Measurements from ENCODE around the gene TAF11L12. TPM values are rescaled to one million over a fixed set of nuclear protein-coding genes. Genes with fewer than 3 reads are reported as not detected.

Gene TAF11L12
- total RNA-seq, result not detected

DNA sequence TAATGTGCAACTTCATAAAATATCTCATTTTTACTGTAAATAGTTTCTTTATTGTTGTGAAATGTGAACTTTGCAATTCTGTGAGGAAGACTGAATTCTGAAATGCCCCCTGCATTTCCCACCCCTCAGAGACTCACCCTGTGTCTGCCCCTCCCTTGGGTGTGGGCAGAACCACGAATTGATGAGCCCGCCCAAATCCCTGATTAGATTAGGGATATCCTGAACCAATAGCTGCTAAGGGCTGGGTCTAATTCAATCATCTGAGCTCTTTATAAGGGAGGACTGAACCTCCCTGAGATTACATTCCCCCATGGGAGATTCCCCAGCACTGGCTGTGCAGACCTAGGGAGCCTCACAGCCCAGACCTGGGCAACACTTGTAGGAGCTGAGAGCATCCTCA is at the start of gene TAF11L12:
Gene TAF11L12 (plus strand): TSS at position 301 of the 400 bp plus-strand sequence.

DNA sequence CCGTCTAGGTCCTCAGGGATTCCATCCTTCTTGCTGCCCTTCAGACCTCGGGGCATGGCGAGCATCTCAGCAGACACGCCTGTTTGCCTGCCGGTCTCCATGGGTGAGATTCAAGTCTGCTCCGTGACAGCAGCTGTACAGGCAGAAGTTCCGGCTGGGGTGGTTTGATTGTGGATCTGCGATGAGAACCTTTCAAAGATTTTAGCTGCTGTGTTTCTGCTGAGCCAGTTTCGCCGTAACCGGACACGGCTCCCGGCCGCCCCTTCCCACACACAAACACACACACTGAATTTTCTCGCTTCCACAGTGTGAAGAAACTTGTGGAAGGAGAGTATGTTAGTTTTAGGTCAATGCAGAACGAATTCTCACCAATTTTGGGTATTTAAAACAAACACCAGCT is 24.5 kb upstream of the TAF11L12 start, which contains the start of gene TAF11L7:
Gene TAF11L7 (minus strand): TSS at position 101 of the 400 bp plus-strand sequence.

DNA sequence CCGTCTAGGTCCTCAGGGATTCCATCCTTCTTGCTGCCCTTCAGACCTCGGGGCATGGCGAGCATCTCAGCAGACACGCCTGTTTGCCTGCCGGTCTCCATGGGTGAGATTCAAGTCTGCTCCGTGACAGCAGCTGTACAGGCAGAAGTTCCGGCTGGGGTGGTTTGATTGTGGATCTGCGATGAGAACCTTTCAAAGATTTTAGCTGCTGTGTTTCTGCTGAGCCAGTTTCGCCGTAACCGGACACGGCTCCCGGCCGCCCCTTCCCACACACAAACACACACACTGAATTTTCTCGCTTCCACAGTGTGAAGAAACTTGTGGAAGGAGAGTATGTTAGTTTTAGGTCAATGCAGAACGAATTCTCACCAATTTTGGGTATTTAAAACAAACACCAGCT is 19.3 kb upstream of the TAF11L12 start, which contains the start of gene TAF11L8:
Gene TAF11L8 (minus strand): TSS at position 101 of the 400 bp plus-strand sequence.

DNA sequence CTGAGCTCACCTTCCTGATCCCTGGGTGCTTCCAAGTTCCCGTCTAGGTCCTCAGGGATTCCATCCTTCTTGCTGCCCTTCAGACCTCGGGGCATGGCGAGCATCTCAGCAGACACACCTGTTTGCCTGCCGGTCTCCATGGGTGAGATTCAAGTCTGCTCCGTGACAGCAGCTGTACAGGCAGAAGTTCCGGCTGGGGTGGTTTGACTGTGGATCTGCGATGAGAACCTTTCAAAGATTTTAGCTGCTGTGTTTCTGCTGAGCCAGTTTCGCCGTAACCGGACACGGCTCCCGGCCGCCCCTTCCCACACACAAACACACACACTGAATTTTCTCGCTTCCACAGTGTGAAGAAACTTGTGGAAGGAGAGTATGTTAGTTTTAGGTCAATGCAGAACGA is 15.9 kb upstream of the TAF11L12 start, which contains the start of gene TAF11L9:
Gene TAF11L9 (minus strand): TSS at position 140 of the 400 bp plus-strand sequence.

DNA sequence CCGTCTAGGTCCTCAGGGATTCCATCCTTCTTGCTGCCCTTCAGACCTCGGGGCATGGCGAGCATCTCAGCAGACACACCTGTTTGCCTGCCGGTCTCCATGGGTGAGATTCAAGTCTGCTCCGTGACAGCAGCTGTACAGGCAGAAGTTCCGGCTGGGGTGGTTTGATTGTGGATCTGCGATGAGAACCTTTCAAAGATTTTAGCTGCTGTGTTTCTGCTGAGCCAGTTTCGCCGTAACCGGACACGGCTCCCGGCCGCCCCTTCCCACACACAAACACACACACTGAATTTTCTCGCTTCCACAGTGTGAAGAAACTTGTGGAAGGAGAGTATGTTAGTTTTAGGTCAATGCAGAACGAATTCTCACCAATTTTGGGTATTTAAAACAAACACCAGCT is 12.5 kb upstream of the TAF11L12 start, which contains the start of gene TAF11L10:
Gene TAF11L10 (minus strand): TSS at position 101 of the 400 bp plus-strand sequence.

DNA sequence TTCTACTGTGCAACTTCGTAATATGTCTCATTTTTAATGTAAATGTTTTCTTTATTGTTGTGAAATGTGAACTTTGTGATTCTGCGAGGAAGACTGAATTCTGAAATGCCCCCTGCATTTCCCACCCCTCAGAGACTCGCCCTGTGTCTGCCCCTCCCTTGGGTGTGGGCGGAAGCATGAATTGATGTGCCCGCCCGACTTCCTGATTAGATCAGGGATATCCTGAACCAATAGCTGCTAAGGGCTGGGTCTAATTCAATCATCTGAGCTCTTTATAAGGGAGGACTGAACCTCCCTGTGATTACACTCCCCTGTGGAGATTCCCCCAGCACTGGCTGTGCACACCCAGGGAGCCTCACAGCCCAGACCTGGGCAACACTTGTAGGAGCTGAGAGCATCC is 6.3 kb upstream of the TAF11L12 start, which contains the start of gene TAF11L11:
Gene TAF11L11 (plus strand): TSS at position 304 of the 400 bp plus-strand sequence.

DNA sequence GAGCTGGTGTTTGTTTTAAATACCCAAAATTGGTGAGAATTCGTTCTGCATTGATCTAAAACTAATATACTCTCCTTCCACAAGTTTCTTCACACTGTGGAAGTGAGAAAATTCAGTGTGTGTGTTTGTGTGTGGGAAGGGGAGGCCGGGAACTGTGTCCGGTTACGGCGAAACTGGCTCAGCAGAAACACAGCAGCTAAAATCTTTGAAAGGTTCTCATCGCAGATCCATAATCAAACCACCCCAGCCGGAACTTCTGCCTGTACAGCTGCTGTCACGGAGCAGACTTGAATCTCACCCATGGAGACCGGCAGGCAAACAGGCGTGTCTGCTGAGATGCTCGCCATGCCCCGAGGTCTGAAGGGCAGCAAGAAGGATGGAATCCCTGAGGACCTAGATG is 21.6 kb downstream of the TAF11L12 start, which contains the start of gene TAF11L13:
Gene TAF11L13 (plus strand): TSS at position 301 of the 400 bp plus-strand sequence.

DNA sequence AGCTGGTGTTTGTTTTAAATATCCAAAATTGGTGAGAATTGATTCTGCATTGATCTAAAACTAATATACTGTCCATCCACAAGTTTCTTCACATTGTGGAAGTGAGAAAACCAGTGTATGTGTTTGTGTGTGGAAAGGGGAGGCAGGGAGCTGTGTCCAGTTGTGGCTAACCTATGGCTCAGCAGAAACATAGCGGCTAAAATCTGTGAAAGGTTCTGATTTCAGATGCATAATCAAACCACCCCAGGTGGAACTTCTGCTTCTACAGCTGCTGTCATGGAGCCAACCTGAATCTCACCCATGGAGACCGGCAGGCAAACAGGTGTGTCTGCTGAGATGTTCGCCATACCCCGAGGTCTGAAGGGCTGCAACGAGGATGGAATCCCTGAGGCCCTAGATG is 24.0 kb downstream of the TAF11L12 start, which contains the start of gene TAF11L14:
Gene TAF11L14 (plus strand): TSS at position 301 of the 400 bp plus-strand sequence.

Other genes starting within 250 kb of the TAF11L12 start
- not detected for gene TAF11L2, start 112.2 kb upstream of the TAF11L12 start, total RNA-seq
- gene TAF11L3, start 92.0 kb upstream of the TAF11L12 start, total RNA-seq, result not detected
- not detected for gene TAF11L4, start 88.6 kb upstream of the TAF11L12 start, total RNA-seq
- gene TAF11L5, start 85.2 kb upstream of the TAF11L12 start, total RNA-seq, result not detected
- gene TAF11L6, start 81.7 kb upstream of the TAF11L12 start, total RNA-seq, result not detected
- not detected for gene TAF11L7, start 24.6 kb upstream of the TAF11L12 start, total RNA-seq
- not detected for gene TAF11L8, start 19.4 kb upstream of the TAF11L12 start, total RNA-seq
- not detected for gene TAF11L9, start 16.0 kb upstream of the TAF11L12 start, total RNA-seq
- gene TAF11L10, start 12.6 kb upstream of the TAF11L12 start, total RNA-seq, result not detected
- not detected for gene TAF11L11, start 6.2 kb upstream of the TAF11L12 start, total RNA-seq
- gene TAF11L13, start 21.7 kb downstream of the TAF11L12 start, total RNA-seq, result not detected
- not detected for gene TAF11L14, start 24.1 kb downstream of the TAF11L12 start, total RNA-seq